Body of pancreas (tissue), 4 donors: Measurements from ENCODE around the gene CD177. TPM values are rescaled to one million over a fixed set of nuclear protein-coding genes. Genes with fewer than 3 reads are reported as not detected.
"Not testable (repeated sequence)": the region's sequence is repeated elsewhere in the genome, so short reads cannot be mapped to it uniquely, and the experiment has no call there.

Experiments
- ATAC-seq: fragments of 150-250 bp; one replicate; pipeline ENCODE4 v1.9.1; 2016
- DNase-seq, 4 donors: peaks; one replicate each; pipeline ENCODE4 v3.0.0-alpha.2; 2019
- H3K27ac ChIP-seq, 4 donors: fragments of 200-600 bp; sonication (generic); 1 replicate in 3 of 4; 2 replicates in 1 of 4; pipeline versions ENCODE4 v1.5.1 to v1.6.1; 2016 to 2019; ENCODE audit warnings: mild to moderate bottlenecking in 1 of 4, mixed read lengths in 1 of 4, moderate library complexity in 1 of 4
- H3K27me3 ChIP-seq, 2 donors: fragments of 200-600 bp; sonication (generic); one replicate each; pipeline ENCODE4 v1.6.0; 2016; ENCODE audit warnings: mild to moderate bottlenecking in 1 of 2
- H3K36me3 ChIP-seq, 2 donors: fragments of 200-600 bp; sonication (generic); replicated peaks in 1 of 2; 2 replicates each; pipeline ENCODE4 v1.5.1; 2016; ENCODE audit warnings: low read depth in 2 of 2; ENCODE audit not compliant: insufficient read depth in 1 of 2
- H3K4me1 ChIP-seq: fragments of 200-600 bp; sonication (generic); one replicate; pipeline ENCODE4 v1.6.0; 2016
- H3K4me3 ChIP-seq, 2 donors: fragments of 200-600 bp; sonication (generic); 1 replicate in 1 of 2; 2 replicates in 1 of 2; pipeline ENCODE4 v1.5.1; 2016 to 2019
- H3K9me3 ChIP-seq, 3 donors: fragments of 200-600 bp; sonication (generic); 1 replicate in 2 of 3; 2 replicates in 1 of 3; pipeline ENCODE4 v1.5.1; 2016
- POLR2A ChIP-seq, 3 donors: fragments of 450-650 bp; IDR thresholded peaks; one replicate each; pipeline ENCODE4 v1.6.1; 2016; ENCODE audit warnings: antibody characterized with exemption in 3 of 3, mild to moderate bottlenecking in 2 of 3
- WGBS, 2 donors: methylation state at CpG; one replicate each; pipeline ENCODE4 v1.1.5; 2017; 5-methylcytosine and 5-hydroxymethylcytosine counted together
- intact Hi-C: fragments of 100-400 bp; cut with DNase I; formaldehyde crosslinking; loops from one replicate; pipeline ENCODE4 v1.15.1; 2023
- total RNA-seq, 2 donors: library from RNA; depleted of rRNA; stranded (reverse); fragments of >200 nt; gene quantifications; one replicate each; pipeline ENCODE4 v1.1.0, GENCODE V29; 2016
- TF ChIP-seq, protein P1 (sequence below), 7 experiments: fragments of 450-650 bp in 4 of 7; fragments of 200-600 bp in 3 of 7; sonication (generic) in 3 of 7; IDR thresholded peaks; one replicate each; pipeline ENCODE4 v1.5.1; 2016 to 2019; ENCODE audit warnings: antibody characterized with exemption in 7 of 7

The CD177 gene
- total RNA-seq, 2 donors from 2014 or later: 0.52 TPM; not detected in 1

GRCh38 chr19:43316591-43317319 lies 36.7 kb upstream of the CD177 start:
- WGBS, 2 donors: 72% methylated on average over 27 of the region's 27 CpGs
- no peaks in the 10 kb centered on the region for H3K9me3 ChIP-seq

DNA sequence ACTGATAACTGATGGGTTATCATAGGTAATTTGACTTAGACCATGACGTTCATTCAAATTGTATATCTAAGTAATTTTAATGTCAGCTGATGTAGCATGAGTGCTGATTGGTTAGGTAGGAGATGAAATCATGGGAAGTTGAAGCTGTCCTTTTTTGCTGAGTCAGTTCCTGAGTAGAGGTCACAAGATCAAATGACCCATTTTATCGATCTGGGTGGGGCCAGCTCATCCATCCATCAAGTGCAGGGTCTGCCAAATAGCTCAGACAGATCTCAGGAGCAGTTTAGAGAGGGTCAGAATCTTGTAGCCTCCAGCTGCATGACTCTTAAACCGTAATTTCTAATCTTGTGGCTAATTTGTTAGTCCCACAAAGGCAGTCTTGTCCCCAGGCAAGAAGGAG lies 35.3 kb upstream of the CD177 start:
- ATAC-seq (no peak), DNase-seq (no peak)
- H3K9me3 ChIP-seq: no peaks in the 10 kb centered on the region
- 40 to 47% methylated on average over 3 of the region's 3 CpGs for WGBS, 2 donors
- intact Hi-C loops: no loop called here
- H3K27ac ChIP-seq: no peak overlapping the region
- TF ChIP-seq, protein P1, sequence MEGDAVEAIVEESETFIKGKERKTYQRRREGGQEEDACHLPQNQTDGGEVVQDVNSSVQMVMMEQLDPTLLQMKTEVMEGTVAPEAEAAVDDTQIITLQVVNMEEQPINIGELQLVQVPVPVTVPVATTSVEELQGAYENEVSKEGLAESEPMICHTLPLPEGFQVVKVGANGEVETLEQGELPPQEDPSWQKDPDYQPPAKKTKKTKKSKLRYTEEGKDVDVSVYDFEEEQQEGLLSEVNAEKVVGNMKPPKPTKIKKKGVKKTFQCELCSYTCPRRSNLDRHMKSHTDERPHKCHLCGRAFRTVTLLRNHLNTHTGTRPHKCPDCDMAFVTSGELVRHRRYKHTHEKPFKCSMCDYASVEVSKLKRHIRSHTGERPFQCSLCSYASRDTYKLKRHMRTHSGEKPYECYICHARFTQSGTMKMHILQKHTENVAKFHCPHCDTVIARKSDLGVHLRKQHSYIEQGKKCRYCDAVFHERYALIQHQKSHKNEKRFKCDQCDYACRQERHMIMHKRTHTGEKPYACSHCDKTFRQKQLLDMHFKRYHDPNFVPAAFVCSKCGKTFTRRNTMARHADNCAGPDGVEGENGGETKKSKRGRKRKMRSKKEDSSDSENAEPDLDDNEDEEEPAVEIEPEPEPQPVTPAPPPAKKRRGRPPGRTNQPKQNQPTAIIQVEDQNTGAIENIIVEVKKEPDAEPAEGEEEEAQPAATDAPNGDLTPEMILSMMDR (IDR thresholded peaks at IDR 0.05): no peak
- TF ChIP-seq POLR2A (IDR thresholded peaks at IDR 0.05): no peak
- no peaks in the 10 kb centered on the region for H3K27me3 ChIP-seq
- no peaks in the 10 kb centered on the region for H3K4me1 ChIP-seq
- H3K36me3 ChIP-seq: no peaks in the 10 kb centered on the region
- H3K4me3 ChIP-seq: no peak overlapping the region

More at GRCh38 chr19:43316591-43317319, 36.7 kb upstream of the CD177 start:
- H3K4me1 ChIP-seq: no peaks in the 10 kb centered on the region
- no peak for TF ChIP-seq POLR2A (IDR thresholded peaks at IDR 0.05)
- TF ChIP-seq, protein P1 (IDR thresholded peaks at IDR 0.05): peak in 1 of 7 experiments; percentile 7
- no peaks in the 10 kb centered on the region for H3K36me3 ChIP-seq
- H3K27me3 ChIP-seq: no peaks in the 10 kb centered on the region
- no peak overlapping the region for H3K4me3 ChIP-seq
- no peak overlapping the region for H3K27ac ChIP-seq
- ATAC-seq (no peak), DNase-seq (peak in 1 of 4 donors; percentile 29)
- intact Hi-C loops: no loop called here

GRCh38 chr19:43318796-43319314 lies 34.6 kb upstream of the CD177 start:
- H3K36me3 ChIP-seq: no peaks in the 10 kb centered on the region
- H3K9me3 ChIP-seq: no peaks in the 10 kb centered on the region
- H3K4me1 ChIP-seq: no peaks in the 10 kb centered on the region
- WGBS, 2 donors: 64 to 68% methylated on average over 4 of the region's 4 CpGs
- intact Hi-C loops: no loop called here
- ATAC-seq (no peak), DNase-seq (no peak)
- TF ChIP-seq POLR2A (IDR thresholded peaks at IDR 0.05): no peak
- TF ChIP-seq, protein P1 (IDR thresholded peaks at IDR 0.05): no peak
- H3K4me3 ChIP-seq: no peak overlapping the region
- H3K27me3 ChIP-seq: no peaks in the 10 kb centered on the region
- no peak overlapping the region for H3K27ac ChIP-seq

GRCh38 chr19:43320546-43320945 lies 32.9 kb upstream of the CD177 start:
- Histone ChIP-seq H3K4me3 (no peak overlapping the region), H3K27me3 (no peaks in the 10 kb centered on the region), H3K9me3 (no peaks in the 10 kb centered on the region), H3K27ac (no peak overlapping the region), H3K36me3 (no peaks in the 10 kb centered on the region), H3K4me1 (no peaks in the 10 kb centered on the region)
- DNase-seq (no peak), ATAC-seq (no peak)
- 40 to 43% methylated on average over 2 of the region's 2 CpGs for WGBS, 2 donors
- intact Hi-C loops: no loop called here
- no peak for TF ChIP-seq POLR2A (IDR thresholded peaks at IDR 0.05)
- TF ChIP-seq, protein P1 (IDR thresholded peaks at IDR 0.05): no peak

- DNase-seq, H3K4me3 ChIP-seq, H3K27me3 ChIP-seq, H3K36me3 ChIP-seq, intact Hi-C loops, H3K9me3 ChIP-seq, H3K4me1 ChIP-seq, H3K27ac ChIP-seq, ATAC-seq: not testable (repeated sequence)
- WGBS, 2 donors: 75 to 79% methylated on average over 11 of the region's 11 CpGs
These were observed 26.7 kb upstream of the CD177 start for GRCh38 chr19:43326761-43327160.

GRCh38 chr19:43328561-43328960 lies 24.9 kb upstream of the CD177 start:
- 69 to 73% methylated on average over 8 to 11 of the region's 12 CpGs for WGBS, 2 donors
- ATAC-seq: not testable (repeated sequence)

GRCh38 chr19:43329049-43329448 lies 24.4 kb upstream of the CD177 start:
- H3K27ac ChIP-seq, H3K4me1 ChIP-seq, H3K27me3 ChIP-seq, H3K4me3 ChIP-seq, intact Hi-C loops, H3K36me3 ChIP-seq, ATAC-seq, H3K9me3 ChIP-seq, DNase-seq: not testable (repeated sequence)
- WGBS, 2 donors: 61 to 89% methylated on average over 2 to 4 of the region's 4 CpGs

More at GRCh38 chr19:43328561-43328960, 24.9 kb upstream of the CD177 start:
- H3K27ac ChIP-seq, H3K4me1 ChIP-seq, DNase-seq, intact Hi-C loops, H3K36me3 ChIP-seq, H3K27me3 ChIP-seq, H3K4me3 ChIP-seq, H3K9me3 ChIP-seq: not testable (repeated sequence)
